Measurements from ENCODE around the gene HK1.

GRCh38 chr10:69345890-69346474 lies 67.7 kb downstream of the HK1 start:
- TF ChIP-seq CTCF (IDR thresholded peaks at IDR 0.05; ENCODE audit: insufficient read depth, low read depth, low read length): no peak
- no peak for TF ChIP-seq EZH2 (IDR thresholded peaks at IDR 0.05; ENCODE audit: insufficient read depth, low read length)

All from astrocyte (in vitro differentiated cells and primary cell).